Tibial nerve (tissue), 4 donors: ENCODE measurements around the gene CDH16. TPM values are rescaled to one million over a fixed set of nuclear protein-coding genes. Genes with fewer than 3 reads are reported as not detected.
A peak's percentile ranks its signal among the peaks of the same experiment; 100 is the strongest.

ENCODE experiments used
- DNase-seq, 2 donors: peaks; one replicate each; pipeline ENCODE4 v3.0.0-alpha.2; 2019; ENCODE audit warnings: low spot score in 2 of 2
- H3K27ac ChIP-seq, 4 donors: fragments of 200-600 bp; sonication (generic) in 3 of 4; one replicate each; pipeline ENCODE4 v1.5.1; 2017 to 2019; ENCODE audit warnings: mild to moderate bottlenecking in 1 of 4
- H3K27me3 ChIP-seq, 2 donors: fragments of 200-600 bp; sonication (generic) in 1 of 2; one replicate each; pipeline versions ENCODE4 v1.5.1 to v1.6.0; 2017 to 2019
- H3K36me3 ChIP-seq, 3 donors: fragments of 200-600 bp; sonication (generic); one replicate each; pipeline ENCODE4 v1.5.1; 2018 to 2019
- H3K4me1 ChIP-seq, 4 donors: fragments of 200-600 bp; sonication (generic) in 3 of 4; one replicate each; pipeline ENCODE4 v1.5.1; 2017 to 2019
- H3K4me3 ChIP-seq, 4 donors: fragments of 200-600 bp; sonication (generic) in 3 of 4; one replicate each; pipeline ENCODE4 v1.5.1; 2017 to 2019; ENCODE audit warnings: mild to moderate bottlenecking in 1 of 4, moderate library complexity in 1 of 4
- H3K9me3 ChIP-seq, 4 donors: fragments of 200-600 bp; sonication (generic) in 3 of 4; one replicate each; pipeline ENCODE4 v1.5.1; 2017 to 2019
- CTCF ChIP-seq, 5 experiments: fragments of 200-600 bp in 3 of 5; fragments of 450-650 bp in 2 of 5; sonication (generic) in 3 of 5; IDR thresholded peaks; one replicate each; pipeline ENCODE4 v1.5.1; 2016 to 2019; ENCODE audit warnings: antibody characterized with exemption in 5 of 5, mild to moderate bottlenecking in 3 of 5, moderate library complexity in 2 of 5
- EP300 ChIP-seq, 2 donors: sonication (generic); formaldehyde crosslinking; IDR thresholded peaks; one replicate each; pipeline ENCODE4 v1.6.1; 2017; ENCODE audit warnings: antibody characterized with exemption in 2 of 2, mild to moderate bottlenecking in 1 of 2
- POLR2A ChIP-seq, 2 donors: fragments of 450-650 bp; IDR thresholded peaks; one replicate each; pipeline ENCODE4 v1.6.1; 2017; ENCODE audit warnings: antibody characterized with exemption in 2 of 2, mild to moderate bottlenecking in 2 of 2, moderate library complexity in 2 of 2
- WGBS, 2 donors: methylation state at CpG; one replicate each; pipeline ENCODE4 v1.1.5; 2018; 5-methylcytosine and 5-hydroxymethylcytosine counted together
- total RNA-seq, 4 donors: library from RNA; depleted of rRNA; stranded (reverse); fragments of >200 nt; gene quantifications; one replicate each; pipeline ENCODE4 v1.1.0, GENCODE V29; 2016

Gene CDH16
- total RNA-seq, 4 donors from 2014 or later, result 0.30 to 2.5 (median 1.4) TPM

DNA sequence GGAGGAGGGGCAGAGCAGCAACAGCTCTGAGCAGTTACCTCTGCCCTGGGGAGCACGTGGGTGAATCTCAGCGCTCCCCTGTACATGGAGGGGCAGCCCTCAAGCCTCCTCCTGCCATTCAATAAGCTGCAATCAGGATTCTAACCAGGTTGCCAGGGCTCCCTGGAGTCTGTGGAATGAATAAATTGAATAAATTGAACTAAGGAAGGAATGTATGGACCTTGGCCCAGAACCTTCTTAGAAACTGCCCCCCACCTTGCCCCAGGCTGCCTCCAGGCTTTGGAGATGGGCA lies 1.6 kb upstream of the CDH16 start:
- Histone ChIP-seq H3K4me3 (no peak overlapping the region), H3K27ac (peak overlapping the region in 1 of 4 donors; percentile 65), H3K27me3 (peaks cover 0 to 19% of the 10 kb centered on the region in 2 donors), H3K4me1 (peaks cover 0 to 31% (median 2%) of the 10 kb centered on the region in 4 donors), H3K36me3 (peaks cover 0 to 10% (median 0%) of the 10 kb centered on the region in 3 donors), H3K9me3 (no peaks in the 10 kb centered on the region)
- WGBS, 2 donors, result 34 to 64% methylated on average over 2 of the region's 2 CpGs
- TF ChIP-seq CTCF (IDR thresholded peaks at IDR 0.05) (no peak), EP300 (IDR thresholded peaks at IDR 0.05) (no peak), POLR2A (IDR thresholded peaks at IDR 0.05) (no peak)
- no peak for DNase-seq

- no peak for DNase-seq
- TF ChIP-seq EP300 (IDR thresholded peaks at IDR 0.05) (no peak), POLR2A (IDR thresholded peaks at IDR 0.05) (no peak), CTCF (IDR thresholded peaks at IDR 0.05) (no peak)
- Histone ChIP-seq H3K9me3 (no peaks in the 10 kb centered on the region), H3K4me3 (no peak overlapping the region), H3K27me3 (peaks cover 0 to 16% of the 10 kb centered on the region in 2 donors), H3K36me3 (peaks cover 0 to 10% (median 0%) of the 10 kb centered on the region in 3 donors), H3K27ac (peak overlapping the region in 1 of 4 donors; percentile 47), H3K4me1 (peaks cover 0 to 26% (median 0%) of the 10 kb centered on the region in 4 donors)
- 62 to 77% methylated on average over 4 to 5 of the region's 5 CpGs for WGBS, 2 donors
Observed at GRCh38 chr16:66919569-66920298, 1.0 kb upstream of the CDH16 start.

- H3K27ac ChIP-seq, result peak overlapping the region in 2 of 4 donors; percentile 7 to 63
- H3K9me3 ChIP-seq, result no peaks in the 10 kb centered on the region
- H3K4me3 ChIP-seq, result no peak overlapping the region
- H3K36me3 ChIP-seq, result peaks cover 0 to 9% (median 0%) of the 10 kb centered on the region in 3 donors
- no peak for DNase-seq
- TF ChIP-seq POLR2A (IDR thresholded peaks at IDR 0.05), result no peak
- TF ChIP-seq EP300 (IDR thresholded peaks at IDR 0.05), result no peak
- no peak for TF ChIP-seq CTCF (IDR thresholded peaks at IDR 0.05)
- H3K4me1 ChIP-seq, result peaks cover 0 to 19% (median 0%) of the 10 kb centered on the region in 4 donors
- H3K27me3 ChIP-seq, result peaks cover 0 to 2% of the 10 kb centered on the region in 2 donors
- WGBS, 2 donors, result 84 to 86% methylated on average over 6 of the region's 6 CpGs
Observed at GRCh38 chr16:66918355-66918754, 330 bp downstream of the CDH16 start.

DNA sequence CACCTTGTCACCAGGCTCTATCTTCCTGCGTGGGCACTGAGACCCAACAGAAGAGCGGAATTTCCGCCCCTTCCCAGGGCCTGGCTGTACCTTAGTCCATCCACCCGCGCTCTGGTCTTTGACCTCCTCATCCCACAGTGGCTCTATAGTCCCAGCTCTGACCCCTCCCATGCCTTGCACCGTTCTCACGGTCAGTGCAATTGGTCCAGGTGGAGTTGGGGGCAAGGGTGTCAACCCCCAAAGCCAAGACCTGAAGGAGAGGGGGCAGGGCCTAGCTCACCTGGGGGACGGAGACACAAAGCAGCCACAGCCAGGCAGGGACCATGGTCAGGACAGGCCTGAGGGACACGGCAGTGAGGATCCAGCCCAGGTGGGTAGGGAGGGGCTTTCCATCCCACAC lies 944 bp downstream of the CDH16 start:
- no peak for DNase-seq
- H3K36me3 ChIP-seq, result peaks cover 0 to 4% (median 0%) of the 10 kb centered on the region in 3 donors
- H3K4me3 ChIP-seq, result no peak overlapping the region
- H3K4me1 ChIP-seq, result peaks cover 0 to 14% (median 0%) of the 10 kb centered on the region in 4 donors
- no peak overlapping the region for H3K27ac ChIP-seq
- H3K9me3 ChIP-seq, result no peaks in the 10 kb centered on the region
- no peaks in the 10 kb centered on the region for H3K27me3 ChIP-seq
- 78 to 89% methylated on average over 9 of the region's 9 CpGs for WGBS, 2 donors
- no peak for TF ChIP-seq CTCF (IDR thresholded peaks at IDR 0.05)
- no peak for TF ChIP-seq POLR2A (IDR thresholded peaks at IDR 0.05)
- no peak for TF ChIP-seq EP300 (IDR thresholded peaks at IDR 0.05)

DNA sequence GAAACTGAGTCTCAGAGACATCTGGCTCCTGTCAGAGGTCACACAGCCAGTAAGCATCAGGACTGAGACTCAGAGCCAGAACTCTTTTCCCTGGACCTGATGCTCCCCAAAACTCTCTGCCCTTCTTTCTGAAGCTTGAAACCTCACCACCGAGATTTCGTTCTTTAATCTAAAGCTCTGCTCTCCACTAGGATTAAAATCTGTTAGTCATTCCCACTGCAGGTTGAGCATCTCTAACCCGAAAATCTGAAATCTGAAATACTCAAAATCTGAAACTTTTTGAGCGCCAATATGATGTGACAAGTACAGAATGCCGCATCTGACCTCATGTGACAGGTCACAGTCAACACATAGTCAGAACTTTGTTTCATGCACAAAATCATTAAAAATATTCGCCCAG lies 2.2 kb downstream of the CDH16 start:
- no peak for TF ChIP-seq CTCF (IDR thresholded peaks at IDR 0.05)
- no peak for TF ChIP-seq POLR2A (IDR thresholded peaks at IDR 0.05)
- TF ChIP-seq EP300 (IDR thresholded peaks at IDR 0.05), result no peak
- Histone ChIP-seq H3K27me3 (no peaks in the 10 kb centered on the region), H3K4me1 (peaks cover 0 to 8% (median 0%) of the 10 kb centered on the region in 4 donors), H3K36me3 (no peaks in the 10 kb centered on the region), H3K9me3 (no peaks in the 10 kb centered on the region), H3K27ac (no peak overlapping the region), H3K4me3 (no peak overlapping the region)
- 84 to 88% methylated on average over 6 of the region's 6 CpGs for WGBS, 2 donors
- no peak for DNase-seq
